ENCODE measurements around the gene ZBTB2. TPM values are rescaled to one million over a fixed set of nuclear protein-coding genes. Genes with fewer than 3 reads are reported as not detected.

Gene ZBTB2
- total RNA-seq, 1 experiment from 2014 or later, result 31.4 TPM

DNA sequence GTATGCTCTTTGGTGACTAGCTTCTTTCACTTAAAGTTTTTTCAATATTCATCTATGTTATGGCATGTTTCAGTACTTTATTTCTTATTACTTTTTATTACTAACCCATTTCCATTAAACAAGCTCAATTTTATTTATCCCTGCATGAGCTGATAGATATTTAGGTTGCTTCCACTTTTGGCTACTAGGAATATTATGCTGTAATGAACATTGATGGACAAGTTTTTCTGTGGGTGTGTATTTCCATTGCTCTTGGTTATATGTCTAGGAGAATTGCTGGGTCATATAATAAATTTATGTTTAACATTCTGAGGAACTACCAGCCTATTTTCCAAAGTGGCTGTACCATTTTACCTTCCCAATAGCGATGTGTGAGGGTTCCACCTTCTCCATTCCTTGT lies 69.9 kb downstream of the ZBTB2 start:
- Histone ChIP-seq H4K20me1 (ENCODE audit: control insufficient read depth, insufficient read depth, insufficient read length) (no peaks in the 10 kb centered on the region), H2BK15ac (ENCODE audit: low read depth, low read length) (no peak overlapping the region), H3K23ac (ENCODE audit: insufficient read length, low read depth, low read length) (no peak overlapping the region), H4K91ac (ENCODE audit: insufficient read length, low read depth, low read length) (no peak overlapping the region), H2BK120ac (ENCODE audit: low read depth, low read length, poor library complexity, severe bottlenecking) (no peak overlapping the region), H3K56ac (ENCODE audit: insufficient read length, low read depth, low read length) (no peak overlapping the region), H2AFZ (ENCODE audit: low read length) (no peak overlapping the region), H2BK12ac (ENCODE audit: insufficient read length, low read depth, low read length) (no peak overlapping the region), H4K8ac (replicated peaks; ENCODE audit: insufficient read length, low read depth, low read length) (no peak overlapping the region), H3K9me3 (ENCODE audit: control insufficient read depth, low read depth, low read length) (no peaks in the 10 kb centered on the region), H2BK5ac (ENCODE audit: insufficient read length, low read length) (no peak overlapping the region), H3K27me3 (ENCODE audit: insufficient read depth, low read length) (no peaks in the 10 kb centered on the region), H3K4ac (ENCODE audit: low read depth, low read length) (no peak overlapping the region), H2AK5ac (ENCODE audit: insufficient read length, low read length) (no peak overlapping the region), H3K14ac (ENCODE audit: insufficient read depth, low read length) (no peak overlapping the region), H3T11ph (ENCODE audit: low read length) (no peak overlapping the region), H3K27ac (ENCODE audit: insufficient read length, low read depth, low read length) (no peak overlapping the region), H3K79me2 (ENCODE audit: insufficient read depth, low read length) (no peaks in the 10 kb centered on the region), H4K5ac (ENCODE audit: insufficient read length, low read depth, low read length) (no peak overlapping the region), H3K18ac (ENCODE audit: insufficient read length, low read depth, low read length) (no peak overlapping the region), H3K79me1 (ENCODE audit: insufficient read depth, low read depth, low read length, poor library complexity, severe bottlenecking) (no peaks in the 10 kb centered on the region), H3K23me2 (ENCODE audit: insufficient read length, low read depth, low read length, poor library complexity, severe bottlenecking) (no peaks in the 10 kb centered on the region), H3K4me1 (ENCODE audit: insufficient read depth, low read length) (no peaks in the 10 kb centered on the region), H3K9ac (ENCODE audit: extremely low read depth, insufficient read length, low read length) (no peak overlapping the region), H2BK20ac (ENCODE audit: low read depth, low read length, poor library complexity, severe bottlenecking) (no peak overlapping the region), H3K4me2 (ENCODE audit: insufficient read depth, insufficient read length, low read length) (no peak overlapping the region)
- no CpG with 5 or more reads among the region's 1 CpG for WGBS (ENCODE audit: extremely low coverage, insufficient read length, low lambda C conversion rate)
- Mint-ChIP-seq H3K9me3 (no peaks in the 10 kb centered on the region; a peak in 1 of 5 replicates), H3K4me1 (peaks cover 18 to 23% of the 10 kb centered on the region in 2 experiments), H3K4me3 (no peak overlapping the region), H3K27ac (no peak overlapping the region), H3K27me3 (ENCODE audit: low read depth) (peaks cover 17% of the 10 kb centered on the region), H3K36me3 (ENCODE audit: insufficient read depth in 1 of 3, low read depth in 3 of 3) (peaks cover 3 to 14% (median 7%) of the 10 kb centered on the region in 3 experiments; a peak in 4 of 7 replicates)
- TF ChIP-seq, protein P1, sequence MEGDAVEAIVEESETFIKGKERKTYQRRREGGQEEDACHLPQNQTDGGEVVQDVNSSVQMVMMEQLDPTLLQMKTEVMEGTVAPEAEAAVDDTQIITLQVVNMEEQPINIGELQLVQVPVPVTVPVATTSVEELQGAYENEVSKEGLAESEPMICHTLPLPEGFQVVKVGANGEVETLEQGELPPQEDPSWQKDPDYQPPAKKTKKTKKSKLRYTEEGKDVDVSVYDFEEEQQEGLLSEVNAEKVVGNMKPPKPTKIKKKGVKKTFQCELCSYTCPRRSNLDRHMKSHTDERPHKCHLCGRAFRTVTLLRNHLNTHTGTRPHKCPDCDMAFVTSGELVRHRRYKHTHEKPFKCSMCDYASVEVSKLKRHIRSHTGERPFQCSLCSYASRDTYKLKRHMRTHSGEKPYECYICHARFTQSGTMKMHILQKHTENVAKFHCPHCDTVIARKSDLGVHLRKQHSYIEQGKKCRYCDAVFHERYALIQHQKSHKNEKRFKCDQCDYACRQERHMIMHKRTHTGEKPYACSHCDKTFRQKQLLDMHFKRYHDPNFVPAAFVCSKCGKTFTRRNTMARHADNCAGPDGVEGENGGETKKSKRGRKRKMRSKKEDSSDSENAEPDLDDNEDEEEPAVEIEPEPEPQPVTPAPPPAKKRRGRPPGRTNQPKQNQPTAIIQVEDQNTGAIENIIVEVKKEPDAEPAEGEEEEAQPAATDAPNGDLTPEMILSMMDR (conservative IDR thresholded peaks at IDR 0.05), result no peak
- DNase-seq, result no peak
